OCI-LY1 (cell line): ENCODE results near the gene NCF2.

Experiments
- H2AFZ ChIP-seq: fragments of 200-600 bp; sonication (generic), shearing (Covaris generic); 2 replicates; pipeline ENCODE4 v1.6.0; 2014; ENCODE audit warnings: antibody characterized with exemption, mild to moderate bottlenecking, low read length
- H3F3A ChIP-seq: fragments of 200-600 bp; sonication (generic), shearing (Covaris generic); 2 replicates; pipeline ENCODE4 v1.6.0; 2014; ENCODE audit warnings: mild to moderate bottlenecking, antibody characterized with exemption, low read length, moderate library complexity; ENCODE audit not compliant: insufficient read depth
- H3K27ac ChIP-seq: fragments of 200-600 bp; sonication (generic); 2 replicates; pipeline ENCODE4 v1.5.1; 2014; ENCODE audit warnings: low read length, mixed run types, mild to moderate bottlenecking, low read depth; ENCODE audit not compliant: poor library complexity, severe bottlenecking
- H3K27me3 ChIP-seq: fragments of 200-600 bp; sonication (generic); 2 replicates; pipeline ENCODE4 v1.6.0; 2014; ENCODE audit warnings: antibody characterized with exemption, mild to moderate bottlenecking, low read length, moderate library complexity; ENCODE audit not compliant: insufficient read depth
- H3K36me3 ChIP-seq: fragments of 200-600 bp; sonication (generic); 2 replicates; pipeline ENCODE4 v1.6.1; 2014; ENCODE audit warnings: mild to moderate bottlenecking, antibody characterized with exemption, low read length, moderate library complexity, mixed read lengths; ENCODE audit not compliant: insufficient read depth
- H3K4me1 ChIP-seq: fragments of 200-600 bp; sonication (generic); 2 replicates; pipeline ENCODE4 v1.5.1; 2014; ENCODE audit warnings: mild to moderate bottlenecking, low read length, moderate library complexity; ENCODE audit not compliant: insufficient read depth, severe bottlenecking
- H3K4me2 ChIP-seq: fragments of 200-600 bp; sonication (generic), shearing (Covaris generic); 2 replicates; pipeline ENCODE4 v1.6.1; 2014; ENCODE audit warnings: low read length
- H3K4me3 ChIP-seq: fragments of 200-600 bp; sonication (generic); 2 replicates; pipeline ENCODE4 v1.5.1; 2014; ENCODE audit warnings: low read length, low read depth, mild to moderate bottlenecking, mixed read lengths; ENCODE audit not compliant: poor library complexity, severe bottlenecking
- H3K79me2 ChIP-seq: fragments of 200-600 bp; shearing (Covaris generic); 2 replicates; pipeline ENCODE4 v1.6.1; 2016; ENCODE audit warnings: mixed run types, low read length, mixed read lengths; ENCODE audit not compliant: insufficient read depth
- H3K9ac ChIP-seq: fragments of 200-600 bp; sonication (generic), shearing (Covaris generic); 2 replicates; pipeline ENCODE4 v1.6.1; 2014; ENCODE audit warnings: mild to moderate bottlenecking, low read length, mixed read lengths
- H3K9me2 ChIP-seq: fragments of 200-600 bp; sonication (generic), shearing (Covaris generic); 2 replicates; pipeline ENCODE4 v1.6.1; 2014; ENCODE audit warnings: low read depth, mild to moderate bottlenecking, low read length, mixed read lengths
- H3K9me3 ChIP-seq: fragments of 200-600 bp; shearing (Covaris generic); 2 replicates; pipeline ENCODE4 v1.6.1; 2014; ENCODE audit warnings: low read length, mixed read lengths
- H4K20me1 ChIP-seq: fragments of 200-600 bp; sonication (generic), shearing (Covaris generic); 2 replicates; pipeline ENCODE4 v1.6.0; 2016; ENCODE audit warnings: mild to moderate bottlenecking, low read length; ENCODE audit not compliant: insufficient read depth
- EZH2 ChIP-seq: fragments of 200-600 bp; sonication (generic), shearing (Covaris generic); IDR thresholded peaks from 2 replicates; pipeline ENCODE4 v1.8.0; 2017; ENCODE audit warnings: borderline replicate concordance, mixed run types, mild to moderate bottlenecking, antibody characterized with exemption, low read length, moderate library complexity, mixed read lengths
- TF ChIP-seq, protein P1 (sequence below): fragments of 200-600 bp; sonication (generic), shearing (Covaris generic); IDR thresholded peaks from 2 replicates; pipeline ENCODE4 v1.5.1; 2017; ENCODE audit warnings: mild to moderate bottlenecking, antibody characterized with exemption, low read length, moderate library complexity, mixed read lengths

Gene NCF2

GRCh38 chr1:183593356-183593755, 3.1 kb upstream of the NCF2 start:
- no peaks in the 10 kb centered on the region for H3K36me3 ChIP-seq
- H3K4me2 ChIP-seq = no peak overlapping the region
- no peak overlapping the region for H3K27ac ChIP-seq
- no peak overlapping the region for H3K4me3 ChIP-seq
- TF ChIP-seq, protein P1, sequence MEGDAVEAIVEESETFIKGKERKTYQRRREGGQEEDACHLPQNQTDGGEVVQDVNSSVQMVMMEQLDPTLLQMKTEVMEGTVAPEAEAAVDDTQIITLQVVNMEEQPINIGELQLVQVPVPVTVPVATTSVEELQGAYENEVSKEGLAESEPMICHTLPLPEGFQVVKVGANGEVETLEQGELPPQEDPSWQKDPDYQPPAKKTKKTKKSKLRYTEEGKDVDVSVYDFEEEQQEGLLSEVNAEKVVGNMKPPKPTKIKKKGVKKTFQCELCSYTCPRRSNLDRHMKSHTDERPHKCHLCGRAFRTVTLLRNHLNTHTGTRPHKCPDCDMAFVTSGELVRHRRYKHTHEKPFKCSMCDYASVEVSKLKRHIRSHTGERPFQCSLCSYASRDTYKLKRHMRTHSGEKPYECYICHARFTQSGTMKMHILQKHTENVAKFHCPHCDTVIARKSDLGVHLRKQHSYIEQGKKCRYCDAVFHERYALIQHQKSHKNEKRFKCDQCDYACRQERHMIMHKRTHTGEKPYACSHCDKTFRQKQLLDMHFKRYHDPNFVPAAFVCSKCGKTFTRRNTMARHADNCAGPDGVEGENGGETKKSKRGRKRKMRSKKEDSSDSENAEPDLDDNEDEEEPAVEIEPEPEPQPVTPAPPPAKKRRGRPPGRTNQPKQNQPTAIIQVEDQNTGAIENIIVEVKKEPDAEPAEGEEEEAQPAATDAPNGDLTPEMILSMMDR = no peak
- TF ChIP-seq EZH2 = no peak
- H3K9ac ChIP-seq = no peak overlapping the region
- no peak overlapping the region for H2AFZ ChIP-seq
- no peaks in the 10 kb centered on the region for H3K9me2 ChIP-seq
- H3K27me3 ChIP-seq = no peaks in the 10 kb centered on the region; the same call in 1 of the 2 replicates
- H4K20me1 ChIP-seq = no peaks in the 10 kb centered on the region
- no peaks in the 10 kb centered on the region for H3F3A ChIP-seq
- no peaks in the 10 kb centered on the region for H3K79me2 ChIP-seq
- peaks cover 6% of the 10 kb centered on the region for H3K4me1 ChIP-seq
- H3K9me3 ChIP-seq = no peaks in the 10 kb centered on the region

- Histone ChIP-seq H3K9ac (no peak overlapping the region), H3K27ac (no peak overlapping the region), H3K79me2 (no peaks in the 10 kb centered on the region), H3K4me1 (peaks cover 6% of the 10 kb centered on the region), H3K9me3 (no peaks in the 10 kb centered on the region), H2AFZ (no peak overlapping the region), H3K36me3 (no peaks in the 10 kb centered on the region), H4K20me1 (no peaks in the 10 kb centered on the region), H3K9me2 (no peaks in the 10 kb centered on the region), H3K4me2 (no peak overlapping the region), H3K27me3 (no peaks in the 10 kb centered on the region; the same call in 1 of the 2 replicates), H3F3A (no peaks in the 10 kb centered on the region), H3K4me3 (no peak overlapping the region)
- no peak for TF ChIP-seq EZH2
- TF ChIP-seq, protein P1 = no peak
Observed at GRCh38 chr1:183592733-183593132, 2.5 kb upstream of the NCF2 start.

- Histone ChIP-seq H3K79me2 (no peaks in the 10 kb centered on the region), H3K4me1 (peaks cover 6% of the 10 kb centered on the region), H3K9ac (no peak overlapping the region), H3K27me3 (no peaks in the 10 kb centered on the region), H3K4me3 (no peak overlapping the region), H3K27ac (no peak overlapping the region), H3K9me2 (no peaks in the 10 kb centered on the region), H4K20me1 (no peaks in the 10 kb centered on the region), H3F3A (no peaks in the 10 kb centered on the region), H3K36me3 (no peaks in the 10 kb centered on the region), H3K9me3 (no peaks in the 10 kb centered on the region), H3K4me2 (no peak overlapping the region), H2AFZ (no peak overlapping the region)
- TF ChIP-seq EZH2 = no peak
- TF ChIP-seq, protein P1 = no peak
Observed at GRCh38 chr1:183589874-183590243, 400 bp downstream of the NCF2 start.
